SK-N-DZ (cell line): ENCODE measurements around the gene MTFP1.
"Not testable (repeated sequence)": the region's sequence is repeated elsewhere in the genome, so short reads cannot be mapped to it uniquely, and the experiment has no call there.

Source experiments
- DNase-seq: peaks from one replicate; pipeline ENCODE4 v3.0.0-alpha.2; 2015; ENCODE audit warnings: low spot score

The MTFP1 gene

GRCh38 chr22:30402028-30402765 is 23.4 kb upstream of the MTFP1 start:
- no peak for DNase-seq

GRCh38 chr22:30402766-30403104 is 22.8 kb upstream of the MTFP1 start:
- DNase-seq = not testable (repeated sequence)

GRCh38 chr22:30404307-30404706 is 21.3 kb upstream of the MTFP1 start:
- DNase-seq = no peak

- no peak for DNase-seq
Observed at GRCh38 chr22:30405731-30406130, 19.8 kb upstream of the MTFP1 start.

DNA sequence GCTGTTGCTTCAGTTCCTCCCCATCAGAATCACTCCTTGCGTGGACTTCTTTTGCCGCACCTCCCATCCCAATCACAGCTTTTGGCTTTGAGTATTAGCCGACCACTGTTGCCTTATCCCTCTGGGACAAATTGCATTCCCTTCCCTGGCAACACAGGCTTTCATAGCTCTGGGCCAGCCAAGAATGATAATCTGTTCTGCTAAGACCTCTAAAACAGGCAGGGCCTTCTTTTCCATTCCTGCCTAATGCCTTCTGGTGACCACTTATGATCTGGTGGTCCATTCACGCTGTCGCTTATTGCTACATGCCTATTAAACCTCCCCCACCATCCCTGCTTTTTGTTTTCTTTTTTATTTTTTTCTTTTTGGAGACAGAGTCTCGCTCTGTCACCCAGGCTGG is 19.2 kb upstream of the MTFP1 start:
- DNase-seq = no peak

GRCh38 chr22:30408388-30409102 is 17.0 kb upstream of the MTFP1 start:
- DNase-seq = no peak

DNA sequence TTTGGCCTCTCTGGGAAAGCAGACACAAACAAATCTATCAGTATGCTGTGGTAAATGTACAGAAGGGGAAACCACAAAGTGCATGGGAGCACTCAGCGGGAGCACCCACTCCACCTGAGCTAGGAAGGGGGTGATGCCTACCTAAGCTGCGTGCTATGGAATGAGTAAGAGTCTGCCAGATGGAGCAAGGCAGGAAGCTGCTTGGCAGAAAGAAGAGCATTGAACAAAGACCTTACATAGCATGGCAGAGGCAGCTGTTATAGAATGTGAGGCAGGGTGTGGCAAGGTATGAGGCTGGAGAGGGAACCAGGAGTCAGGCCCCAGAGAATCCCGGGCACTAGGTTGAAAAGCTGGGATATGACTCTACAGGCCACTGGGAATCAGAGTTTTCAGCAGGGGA is 13.8 kb upstream of the MTFP1 start:
- no peak for DNase-seq

GRCh38 chr22:30413001-30413400 is 12.6 kb upstream of the MTFP1 start:
- no peak for DNase-seq

DNA sequence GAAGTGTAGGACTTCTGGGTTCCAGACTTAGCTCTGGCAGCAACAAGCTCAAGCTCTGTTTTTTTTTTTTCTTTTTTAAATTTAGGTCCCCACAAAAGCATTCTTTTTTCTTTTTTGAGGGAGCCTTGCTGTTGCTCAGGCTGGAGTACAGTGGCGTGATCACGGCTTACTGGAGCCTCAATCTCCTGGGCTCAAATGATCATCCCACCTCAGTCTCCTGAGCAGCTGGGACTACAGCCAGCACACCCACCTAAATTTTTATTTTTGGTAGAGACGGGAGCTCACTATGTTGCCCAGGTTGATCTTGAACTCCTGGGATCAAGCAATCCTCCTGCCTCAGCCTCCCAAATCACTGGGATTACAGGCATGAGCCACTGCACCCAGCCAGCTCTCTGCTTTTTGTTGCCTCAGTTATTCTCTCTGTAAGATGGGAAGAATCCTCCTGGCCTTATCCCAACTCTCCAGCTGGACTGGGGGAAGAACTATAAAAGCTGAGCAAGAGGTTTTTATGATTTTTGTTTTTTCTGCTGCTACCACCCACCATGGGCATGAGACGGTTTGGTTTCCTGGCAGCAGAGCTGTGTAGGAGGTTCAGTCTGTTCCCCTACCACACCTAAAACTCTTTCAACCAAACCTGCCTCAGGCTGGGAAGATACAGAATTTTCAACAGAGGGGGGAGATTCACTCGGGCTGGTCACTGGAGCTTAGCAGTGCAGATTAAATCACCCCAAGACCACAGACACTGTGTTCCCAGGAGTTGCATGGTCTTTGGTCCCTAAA is 11.6 kb upstream of the MTFP1 start:
- DNase-seq = no peak

- DNase-seq = no peak
Observed at GRCh38 chr22:30414525-30415047, 11.0 kb upstream of the MTFP1 start.

GRCh38 chr22:30416403-30416802 is 9.2 kb upstream of the MTFP1 start:
- DNase-seq = no peak

GRCh38 chr22:30416837-30417236 is 8.7 kb upstream of the MTFP1 start:
- no peak for DNase-seq

DNA sequence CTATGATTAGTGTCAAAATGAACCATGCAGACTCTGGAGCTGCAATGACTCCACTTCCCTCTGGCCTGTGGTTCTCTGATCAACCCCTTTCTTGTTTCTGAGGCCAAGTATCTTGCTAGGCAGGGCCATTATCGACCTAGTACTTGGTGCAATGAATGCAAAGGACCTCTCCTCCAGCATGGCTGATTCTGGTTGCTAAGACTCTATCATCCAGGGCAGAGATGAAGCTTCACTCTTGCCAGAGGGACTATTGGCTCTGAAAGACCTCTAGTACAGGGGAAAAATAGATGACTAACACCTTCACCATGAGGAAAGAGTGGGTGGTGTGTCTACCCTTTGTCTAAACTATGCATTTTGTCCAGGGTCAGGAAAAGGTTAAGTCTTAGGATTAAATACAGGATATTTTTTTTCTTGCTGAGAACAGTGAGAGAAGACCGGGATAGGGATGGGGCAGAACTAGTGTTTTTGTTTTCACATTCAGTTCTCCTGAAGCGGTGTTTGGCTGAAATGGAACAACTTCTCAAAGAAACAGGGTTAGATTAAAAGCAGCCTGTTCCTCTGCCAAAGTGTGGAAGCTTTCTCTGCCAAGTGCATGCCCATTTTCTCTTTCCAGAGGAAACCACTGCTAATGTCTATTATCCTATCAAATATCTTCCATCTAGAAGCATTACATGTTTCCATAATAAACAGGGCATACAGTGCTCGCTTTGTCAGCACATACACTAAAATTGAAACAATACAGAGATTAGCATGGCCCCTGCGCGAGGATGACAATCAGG is 5.0 kb upstream of the MTFP1 start:
- DNase-seq = no peak

DNA sequence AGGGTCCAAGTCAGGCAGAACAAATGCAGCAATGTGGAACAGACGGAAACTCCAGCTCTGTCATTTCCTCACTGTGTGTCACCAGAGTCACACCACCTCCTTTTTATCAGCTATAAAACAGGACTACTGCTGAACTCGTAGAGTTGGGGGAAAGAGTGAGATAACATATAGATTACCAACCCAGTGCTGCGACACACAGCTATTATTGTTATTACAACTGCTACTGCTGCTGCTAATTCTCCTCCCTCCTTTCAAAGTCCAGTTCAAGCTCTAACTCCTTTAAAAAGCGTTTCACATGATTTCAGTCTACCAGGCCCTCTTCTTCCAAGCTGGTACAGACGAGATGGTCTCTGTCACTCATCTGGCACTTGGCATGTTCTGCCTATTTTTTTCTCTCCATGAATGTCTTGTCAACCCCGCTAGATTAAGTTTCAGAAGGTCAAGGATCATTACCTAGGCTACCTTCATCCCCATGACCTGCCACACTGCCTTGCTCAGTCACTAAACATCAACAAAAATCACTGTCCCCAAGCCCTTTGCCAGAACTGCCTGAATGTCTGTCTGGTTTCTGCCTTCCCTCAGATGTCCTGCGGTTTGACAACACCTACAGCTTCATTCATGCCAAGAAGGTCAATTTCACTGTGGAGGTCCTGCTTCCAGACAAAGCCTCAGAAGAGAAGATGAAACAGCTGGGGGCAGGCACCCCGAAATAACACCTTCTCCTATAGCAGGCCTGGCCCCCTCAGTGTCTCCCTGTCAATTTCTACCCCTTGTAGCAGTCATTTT is 3.7 kb upstream of the MTFP1 start:
- DNase-seq = no peak

DNA sequence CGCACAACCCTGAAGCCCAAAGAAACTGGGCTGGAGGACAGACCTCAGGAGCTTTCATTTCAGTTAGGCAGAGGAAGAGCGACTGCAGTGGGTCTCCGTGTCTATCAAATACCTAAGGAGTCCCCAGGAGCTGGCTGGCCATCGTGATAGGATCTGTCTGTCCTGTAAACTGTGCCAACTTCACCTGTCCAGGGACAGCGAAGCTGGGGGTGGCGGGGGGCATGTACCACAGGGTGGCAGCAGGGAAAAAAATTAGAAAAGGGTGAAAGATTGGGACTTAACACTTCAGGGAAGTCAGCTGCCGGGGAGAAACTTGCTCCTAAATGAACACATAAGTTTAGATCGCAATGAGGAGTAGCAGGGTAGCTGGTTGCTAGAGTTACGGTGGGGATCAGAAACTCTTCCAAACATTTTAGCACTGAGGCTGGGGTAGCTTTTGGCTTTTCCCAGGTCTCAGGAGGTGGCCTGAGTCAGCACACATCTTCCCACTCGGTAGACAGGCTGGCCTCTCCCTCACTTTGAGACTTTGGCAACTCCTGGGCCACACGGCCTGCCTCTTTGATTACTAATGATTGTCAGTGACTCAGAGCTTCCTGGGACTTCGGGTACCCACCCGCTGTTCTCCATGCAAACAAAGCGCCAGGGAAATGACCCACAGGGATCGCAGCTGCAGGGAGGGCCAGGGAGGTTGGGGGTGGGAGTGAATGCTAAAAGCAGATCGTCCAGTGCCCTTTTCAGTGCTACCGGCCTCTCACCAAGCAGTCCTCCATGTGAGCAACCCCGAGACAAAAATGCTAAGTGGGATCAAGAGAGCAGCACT is 2.9 kb upstream of the MTFP1 start:
- DNase-seq = no peak

DNA sequence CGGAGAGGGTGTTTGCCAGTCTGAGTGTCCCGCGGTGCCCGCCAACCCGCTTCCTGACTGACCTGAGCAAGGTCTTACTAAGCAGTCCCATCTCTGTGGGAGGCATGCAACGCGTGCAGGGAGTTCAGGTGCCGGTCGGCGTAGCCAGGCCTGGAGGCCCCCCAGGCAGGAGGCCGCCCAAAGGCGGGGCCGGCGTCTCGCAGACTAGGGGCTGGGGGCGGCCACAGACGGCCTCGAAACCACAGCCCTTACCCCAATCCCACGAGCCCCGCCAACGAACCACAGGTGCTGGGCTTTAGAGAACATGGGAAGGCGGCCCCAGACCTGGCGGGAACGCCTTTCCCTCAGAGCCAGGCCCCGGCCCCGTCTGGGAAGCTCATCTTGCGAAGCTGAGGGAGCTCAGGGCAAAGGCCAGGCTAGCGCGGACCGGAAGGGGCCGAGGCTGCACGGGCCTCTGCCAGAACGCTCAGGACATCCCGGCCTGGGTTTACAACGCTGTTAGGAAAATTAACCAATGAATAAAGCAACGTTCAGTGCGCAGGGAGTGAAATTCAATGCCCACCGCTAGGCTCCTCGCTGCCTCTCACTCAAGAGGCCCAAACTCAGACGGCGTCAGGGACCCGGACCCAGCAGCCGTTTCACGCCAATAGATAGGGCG is 2.1 kb upstream of the MTFP1 start:
- DNase-seq = no peak

GRCh38 chr22:30423959-30424533 is 1.5 kb upstream of the MTFP1 start:
- peak; percentile 100 for DNase-seq

GRCh38 chr22:30424534-30425326 is 838 bp upstream of the MTFP1 start:
- no peak for DNase-seq
